Stomach (tissue), 4 donors: ENCODE data around the gene PKP4.

Experiments used
- CTCF ChIP-seq, 7 experiments: fragments of 450-650 bp in 4 of 7; fragments of 200-600 bp in 3 of 7; sonication (generic) in 3 of 7; IDR thresholded peaks; one replicate each; pipeline ENCODE4 v1.5.1; 2016 to 2019; ENCODE audit warnings: antibody characterized with exemption in 7 of 7, control low read depth in 2 of 7, mild to moderate bottlenecking in 1 of 7
- EP300 ChIP-seq: sonication (generic); formaldehyde crosslinking; IDR thresholded peaks from one replicate; pipeline ENCODE4 v1.6.1; 2017; ENCODE audit warnings: antibody characterized with exemption
- POLR2A ChIP-seq, 4 donors: fragments of 450-650 bp; IDR thresholded peaks; one replicate each; pipeline ENCODE4 v1.6.1; 2016; ENCODE audit warnings: antibody characterized with exemption in 4 of 4, control low read depth in 2 of 4, mild to moderate bottlenecking in 1 of 4, moderate library complexity in 1 of 4
- POLR2AphosphoS5 ChIP-seq, 3 donors: sonication (generic); formaldehyde crosslinking; IDR thresholded peaks; one replicate each; pipeline ENCODE4 v1.6.1; 2016; ENCODE audit warnings: antibody characterized with exemption in 3 of 3

DNA sequence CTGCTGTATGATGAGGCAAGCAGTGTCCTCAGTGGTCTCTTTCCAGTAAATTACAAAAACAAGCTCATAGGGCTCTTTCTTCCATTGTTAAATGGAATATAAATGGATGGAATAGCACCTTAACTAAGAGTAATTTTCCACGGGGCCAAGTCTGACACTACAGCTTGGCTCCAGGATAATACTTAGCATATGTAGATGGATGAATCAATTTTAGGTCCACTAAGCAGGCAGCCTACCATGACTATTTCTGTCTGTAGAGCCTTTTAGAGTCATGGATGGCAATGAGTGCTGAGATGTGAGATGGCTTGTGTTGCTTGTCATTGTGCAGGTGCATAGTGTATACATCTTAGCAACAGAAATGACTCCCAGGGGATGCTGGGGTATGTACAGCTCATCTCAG is 125.9 kb downstream of the PKP4 start:
- no peak for TF ChIP-seq CTCF (IDR thresholded peaks at IDR 0.05)
- no peak for TF ChIP-seq POLR2A (IDR thresholded peaks at IDR 0.05)
- no peak for TF ChIP-seq POLR2AphosphoS5 (IDR thresholded peaks at IDR 0.05)
- TF ChIP-seq EP300, result no peak
